HepG2 (cell line): ENCODE results near the gene LYPD4. TPM values are rescaled to one million over a fixed set of nuclear protein-coding genes. Genes with fewer than 3 reads are reported as not detected.

Experiments used
- ATAC-seq: fragments of 200-7000 bp; cut with Tn5 transposase; 3 replicates; pipeline ENCODE4 v1.9.1; 2020; ENCODE audit warnings: mild to moderate bottlenecking, moderate library complexity
- BruUV-seq: library from RNA; stranded (reverse); fragments of 400-500 nt; replicated peaks from 2 replicates; lab custom pipeline; 2021; lab: Mats Ljungman, UMichigan
- CTCF ChIA-PET: fragments of 300-600 bp; formaldehyde crosslinking; extraction: SDS; loops from one replicate; lab custom pipeline; 2021; ENCODE audit warnings: low total read pairs, inconsistent platforms, low intra/inter-chr PET ratio; lab: Yijun Ruan, JAX
- POLR2A ChIA-PET: fragments of 350-600 bp; sonication (Branson Sonifier 250); formaldehyde crosslinking; loops from one replicate; lab custom pipeline; 2020; ENCODE audit warnings: antibody characterized with exemption, inconsistent platforms; lab: Yijun Ruan, JAX
- DNase-seq: peaks from one replicate; pipeline ENCODE4 v3.0.0-alpha.2; 2015; ENCODE audit warnings: low spot score
- FAIRE-seq: peaks from 3 replicates; lab custom pipeline; 2011; peaks lifted over from hg19 to GRCh38; lab: Jason Lieb, UNC
- H2AFZ ChIP-seq: one replicate; pipeline ENCODE4 v1.6.1; 2011; ENCODE audit warnings: low read length, inconsistent platforms
- H3K27ac ChIP-seq: fragments of 300-600 bp; 3 replicates; pipeline ENCODE4 v1.8.0; 2011; ENCODE audit warnings: mixed run types, mild to moderate bottlenecking, mixed read lengths, low read length, inconsistent platforms; ENCODE audit not compliant: insufficient read depth; ENCODE audit errors: extremely low read length
- H3K27me3 ChIP-seq, 2 experiments: fragments of 200-600 bp in 1 of 2; 2 replicates in 1 of 2; 3 replicates in 1 of 2; pipeline versions ENCODE4 v1.6.0 to v1.8.0; 2011; ENCODE audit warnings: low read length in 2 of 2, mild to moderate bottlenecking in 2 of 2, moderate library complexity in 2 of 2, inconsistent platforms in 1 of 2; ENCODE audit not compliant: insufficient read depth in 2 of 2, control insufficient read depth in 1 of 2
- H3K36me3 ChIP-seq, 2 experiments: fragments of 200-600 bp in 1 of 2; replicated peaks in 1 of 2; 2 replicates in 1 of 2; 3 replicates in 1 of 2; pipeline versions ENCODE4 v1.5.1 to v1.8.0; 2011; ENCODE audit warnings: low read length in 2 of 2, inconsistent platforms in 1 of 2; ENCODE audit not compliant: insufficient read depth in 2 of 2, control insufficient read depth in 1 of 2
- H3K4me1 ChIP-seq: 2 replicates; pipeline ENCODE4 v1.5.1; 2012; ENCODE audit warnings: low read length, inconsistent platforms; ENCODE audit not compliant: insufficient read depth
- H3K4me2 ChIP-seq: 2 replicates; pipeline ENCODE4 v1.6.0; 2011; ENCODE audit warnings: low read depth, low read length, inconsistent platforms
- H3K4me3 ChIP-seq, 3 experiments: fragments of 200-600 bp in 1 of 3; sonication (generic), shearing (Covaris generic) in 1 of 3; replicated peaks in 1 of 3; 2 replicates each; pipeline ENCODE4 v1.5.1; 2011 to 2016; ENCODE audit warnings: low read length in 3 of 3, inconsistent platforms in 2 of 3, low read depth in 2 of 3, mild to moderate bottlenecking in 2 of 3, control low read depth in 1 of 3, mixed read lengths in 1 of 3; ENCODE audit not compliant: insufficient read depth in 1 of 3
- H3K79me2 ChIP-seq: one replicate; pipeline ENCODE4 v1.6.1; 2011; ENCODE audit warnings: low read length, inconsistent platforms; ENCODE audit not compliant: insufficient read depth
- H3K9ac ChIP-seq: 2 replicates; pipeline ENCODE4 v1.6.0; 2011; ENCODE audit warnings: mild to moderate bottlenecking, low read depth, low read length, inconsistent platforms; ENCODE audit not compliant: insufficient read depth
- H3K9me3 ChIP-seq: 2 replicates; pipeline ENCODE4 v1.5.1; 2012; ENCODE audit warnings: mild to moderate bottlenecking, low read length
- H4K20me1 ChIP-seq: 2 replicates; pipeline ENCODE4 v1.6.0; 2011; ENCODE audit warnings: inconsistent platforms, mild to moderate bottlenecking, low read length, moderate library complexity; ENCODE audit not compliant: insufficient read depth
- AHR ChIP-seq: IDR thresholded peaks from 2 replicates; pipeline ENCODE4 v1.6.1; 2018; ENCODE audit warnings: missing genetic modification reagents, missing compliant biosample characterization
- ARID2 ChIP-seq: sonication (generic); formaldehyde crosslinking; IDR thresholded peaks from 2 replicates; pipeline ENCODE4 v1.8.1; 2022; ENCODE audit warnings: mild to moderate bottlenecking, missing genetic modification reagents, borderline replicate concordance
- BCL6 ChIP-seq: IDR thresholded peaks from 2 replicates; pipeline ENCODE4 v1.6.1; 2016; ENCODE audit warnings: missing genetic modification reagents, missing compliant biosample characterization
- DBP ChIP-seq: sonication (generic); formaldehyde crosslinking; IDR thresholded peaks from 2 replicates; pipeline ENCODE4 v1.4.0; 2020; ENCODE audit warnings: missing genetic modification reagents; ENCODE audit errors: not compliant biosample characterization
- HDAC6 ChIP-seq: fragments of 200-600 bp; sonication (generic); IDR thresholded peaks from 2 replicates; pipeline ENCODE4 v1.7.0; 2017; ENCODE audit warnings: mild to moderate bottlenecking, antibody characterized with exemption, low read length, low read depth
- HNF4A ChIP-seq: sonication (generic); formaldehyde crosslinking; IDR thresholded peaks from 2 replicates; pipeline ENCODE4 v1.4.0; 2020; ENCODE audit warnings: missing genetic modification reagents
- HNRNPK ChIP-seq: fragments of 200-400 bp; formaldehyde crosslinking; IDR thresholded peaks from 2 replicates; pipeline ENCODE4 v1.6.1; 2018; ENCODE audit warnings: low read length, low read depth, moderate library complexity, mild to moderate bottlenecking; ENCODE audit not compliant: poor library complexity, severe bottlenecking
- JDP2 ChIP-seq: sonication (generic); formaldehyde crosslinking; IDR thresholded peaks from 2 replicates; pipeline ENCODE4 v1.8.1; 2022; ENCODE audit warnings: missing genetic modification reagents, borderline replicate concordance
- MED1 ChIP-seq: sonication (generic); formaldehyde crosslinking; IDR thresholded peaks from 2 replicates; pipeline ENCODE4 v1.4.0; 2020; ENCODE audit warnings: missing genetic modification reagents
- MZF1 ChIP-seq: sonication (generic); formaldehyde crosslinking; IDR thresholded peaks from 2 replicates; pipeline ENCODE4 v1.8.1; 2023; ENCODE audit warnings: mild to moderate bottlenecking, missing genetic modification reagents, borderline replicate concordance
- NR2C2 ChIP-seq: sonication (generic); formaldehyde crosslinking; IDR thresholded peaks from 2 replicates; pipeline ENCODE4 v1.4.0; 2020; ENCODE audit warnings: missing genetic modification reagents, mild to moderate bottlenecking, moderate library complexity, borderline replicate concordance
- RCOR2 ChIP-seq: IDR thresholded peaks from 2 replicates; pipeline ENCODE4 v1.6.1; 2016; ENCODE audit warnings: missing biosample characterization, missing genetic modification reagents
- RFXANK ChIP-seq: IDR thresholded peaks from 2 replicates; pipeline ENCODE4 v1.6.1; 2016
- SMAD1 ChIP-seq: sonication (generic); formaldehyde crosslinking; IDR thresholded peaks from 2 replicates; pipeline ENCODE4 v1.4.0; 2020; ENCODE audit warnings: missing genetic modification reagents, low read depth, mild to moderate bottlenecking, borderline replicate concordance
- SMARCE1 ChIP-seq: fragments of 450-650 bp; IDR thresholded peaks from 2 replicates; pipeline ENCODE4 v1.6.1; 2017; ENCODE audit warnings: borderline replicate concordance
- THAP7 ChIP-seq: sonication (generic); formaldehyde crosslinking; IDR thresholded peaks from 2 replicates; pipeline ENCODE4 v1.8.1; 2023; ENCODE audit warnings: mild to moderate bottlenecking, missing genetic modification reagents
- YEATS4 ChIP-seq: sonication (generic); formaldehyde crosslinking; IDR thresholded peaks from 2 replicates; pipeline ENCODE4 v1.4.0; 2020; ENCODE audit warnings: missing genetic modification reagents, borderline replicate concordance
- ZNF143 ChIP-seq: sonication (generic); formaldehyde crosslinking; IDR thresholded peaks from 2 replicates; pipeline ENCODE4 v1.4.0; 2020; ENCODE audit warnings: missing genetic modification reagents
- ZNF446 ChIP-seq: sonication (generic); formaldehyde crosslinking; IDR thresholded peaks from 2 replicates; pipeline ENCODE4 v1.5.0; 2020; ENCODE audit warnings: mild to moderate bottlenecking, missing genetic modification reagents
- ZNF549 ChIP-seq: sonication (generic); formaldehyde crosslinking; IDR thresholded peaks from 2 replicates; pipeline ENCODE4 v1.5.0; 2020; ENCODE audit warnings: missing genetic modification reagents
- ZNF768 ChIP-seq: sonication (generic); formaldehyde crosslinking; IDR thresholded peaks from 2 replicates; pipeline ENCODE4 v1.4.0; 2020; ENCODE audit warnings: missing genetic modification reagents
- ZSCAN25 ChIP-seq: sonication (generic); formaldehyde crosslinking; IDR thresholded peaks from 2 replicates; pipeline ENCODE4 v1.8.0; 2022; ENCODE audit warnings: mild to moderate bottlenecking, missing genetic modification reagents
- WGBS: methylation state at CpG from one replicate; pipeline ENCODE4 v1.1.6; 2017; ENCODE audit warnings: low lambda C conversion rate; 5-methylcytosine and 5-hydroxymethylcytosine counted together
- in situ Hi-C: cut with HindIII; loops from 2 replicates; pipeline ENCODE4 v1.10.0; 2017; ENCODE audit warnings: low pct_unique_long_range_greater_than_20kb; ENCODE audit not compliant: extremely low pct_ligation_motif_present
- intact Hi-C: fragments of 100-400 bp; cut with micrococcal nuclease; formaldehyde crosslinking; loops from one replicate; pipeline ENCODE4 v1.10.0; 2022; ENCODE audit not compliant: unreplicated experiment
- polyA plus RNA-seq, 8 experiments: library from polyadenylated mRNA; depleted of rRNA in 3 of 8; stranded (reverse) in 7 of 8; unstranded in 1 of 8; fragments of >200 nt; fragmentation: Illumina TruSeq in 4 of 8; extraction: Trizol in 4 of 8; gene quantifications; 2 replicates each; pipeline versions ENCODE4 v1.2.1 to v1.2.3, GENCODE V29; 2011 to 2016; ENCODE audit warnings: low read depth in 4 of 8, missing spikeins in 1 of 8, mixed read lengths in 1 of 8; ENCODE audit not compliant: insufficient read depth in 1 of 8
- total RNA-seq, 5 experiments: library from RNA; depleted of rRNA; stranded (reverse); fragments of >200 nt; fragmentation: Illumina TruSeq; extraction: Trizol; gene quantifications; 2 replicates each; pipeline ENCODE4 v1.2.3, GENCODE V29; 2016; ENCODE audit warnings: low read depth in 1 of 5

LYPD4 gene
- total and polyA plus RNA-seq, 2 of the 13 experiments (the other 11 are each of a cell fraction or from before 2014, with no cell fraction given) = not detected

- TF ChIP-seq ZNF549 = no peak
- no peak for TF ChIP-seq ZNF143 (CRISPR knock-in tag)
- no peak for TF ChIP-seq AHR (CRISPR knock-in tag)
- no peak for TF ChIP-seq HNRNPK
- TF ChIP-seq NR2C2 = no peak
- TF ChIP-seq RCOR2 (CRISPR knock-in tag) = no peak
- no peak for TF ChIP-seq HNF4A (CRISPR knock-in tag)
- TF ChIP-seq ZNF446 (CRISPR knock-in tag) = no peak
- no peak for TF ChIP-seq DBP (CRISPR knock-in tag)
- no peak for TF ChIP-seq ZSCAN25 (CRISPR knock-in tag)
These were observed 638 bp upstream of the LYPD4 start (continued) for GRCh38 chr19:41845051-41845590.

GRCh38 chr19:41845001-41845050 lies 343 bp upstream of the LYPD4 start, which contains the start of gene DMRTC2:
DMRTC2 (plus strand) TSS chr19:41845042; CDS start chr19:41847429, 2,387 bp downstream.
- TF ChIP-seq JDP2 (CRISPR knock-in tag) (no peak), HDAC6 (no peak), MED1 (CRISPR knock-in tag) (no peak), ARID2 (CRISPR knock-in tag) (no peak), SMARCE1 (no peak), ZNF768 (CRISPR knock-in tag) (no peak), BCL6 (CRISPR knock-in tag) (no peak), YEATS4 (CRISPR knock-in tag) (no peak), SMAD1 (no peak), MZF1 (CRISPR knock-in tag) (no peak), THAP7 (CRISPR knock-in tag) (no peak), RFXANK (no peak)
- no peak within 1 kb of the TSS for H3K4me3 ChIP-seq
- H3K4me1 ChIP-seq = peaks cover 18% of the 10 kb centered on the region
- in situ Hi-C loops = no loop called here
- H2AFZ ChIP-seq = no peak within 1 kb of the TSS
- H3K9ac ChIP-seq = no peak within 1 kb of the TSS
- peaks cover 0 to 3% of the 10 kb centered on the region in 2 experiments; a peak in 2 of 5 replicates for H3K27me3 ChIP-seq
- H3K36me3 ChIP-seq = no peaks in the 10 kb centered on the region
- no peak within 1 kb of the TSS for H3K27ac ChIP-seq
- DNase-seq (no peak), ATAC-seq (no peak), FAIRE-seq (no peak)
- no peak within 1 kb of the TSS for H3K4me2 ChIP-seq
- 85% methylated on average over 3 of the region's 3 CpGs for WGBS
- CTCF ChIA-PET = no interaction called here
- no peaks in the 10 kb centered on the region for H3K9me3 ChIP-seq
- no peaks in the 10 kb centered on the region for H3K79me2 ChIP-seq
- intact Hi-C loops = no loop called here
- POLR2A ChIA-PET = no interaction called here
- no TSS peak for BruUV-seq
- no peaks in the 10 kb centered on the region for H4K20me1 ChIP-seq
